Astrocyte (in vitro differentiated cells and primary cell): ENCODE results near the gene GORASP2. TPM values are rescaled to one million over a fixed set of nuclear protein-coding genes. Genes with fewer than 3 reads are reported as not detected.

Experiments used
- DNase-seq: peaks from one replicate; pipeline ENCODE4 v3.0.0-alpha.2; 2010; ENCODE audit warnings: low read depth
- FAIRE-seq: peaks from 2 replicates; lab custom pipeline; 2011; peaks lifted over from hg19 to GRCh38; lab: Jason Lieb, UNC
- H2AFZ ChIP-seq: 2 replicates; pipeline ENCODE4 v1.6.0; 2012; ENCODE audit warnings: low read depth, low read length, inconsistent platforms
- H3K27ac ChIP-seq: 2 replicates; pipeline ENCODE4 v1.5.1; 2011; ENCODE audit warnings: low read depth, low read length, inconsistent platforms
- H3K27me3 ChIP-seq: 2 replicates; pipeline ENCODE4 v1.6.0; 2011; ENCODE audit warnings: low read length, inconsistent platforms; ENCODE audit not compliant: insufficient read depth
- H3K36me3 ChIP-seq: 2 replicates; pipeline ENCODE4 v1.5.1; 2011; ENCODE audit warnings: low read length, inconsistent platforms; ENCODE audit not compliant: insufficient read depth
- H3K4me1 ChIP-seq: 2 replicates; pipeline ENCODE4 v1.5.1; 2011; ENCODE audit warnings: low read length, inconsistent platforms; ENCODE audit not compliant: insufficient read depth
- H3K4me2 ChIP-seq: 2 replicates; pipeline ENCODE4 v1.6.0; 2012; ENCODE audit warnings: low read length, inconsistent platforms
- H3K4me3 ChIP-seq: 2 replicates; pipeline ENCODE4 v1.5.1; 2011; ENCODE audit warnings: low read depth, mild to moderate bottlenecking, low read length, inconsistent platforms; ENCODE audit not compliant: insufficient read depth
- H3K79me2 ChIP-seq: 2 replicates; pipeline ENCODE4 v1.6.0; 2012; ENCODE audit warnings: mild to moderate bottlenecking, low read length, inconsistent platforms; ENCODE audit not compliant: insufficient read depth
- H3K9ac ChIP-seq: 2 replicates; pipeline ENCODE4 v1.6.0; 2012; ENCODE audit warnings: mild to moderate bottlenecking, low read length, inconsistent platforms
- H3K9me3 ChIP-seq: 2 replicates; pipeline ENCODE4 v1.5.1; 2012; ENCODE audit warnings: low read depth, mild to moderate bottlenecking, low read length, inconsistent platforms; ENCODE audit not compliant: insufficient read depth
- H4K20me1 ChIP-seq: 2 replicates; pipeline ENCODE4 v1.6.0; 2012; ENCODE audit warnings: low read length, inconsistent platforms; ENCODE audit not compliant: insufficient read depth
- H3K27ac Mint-ChIP-seq: one replicate; pipeline ENCODE4 v1.8.0; 2021; ENCODE audit warnings: mild to moderate bottlenecking, mixed read lengths; ENCODE audit not compliant: unreplicated experiment
- H3K27me3 Mint-ChIP-seq: one replicate; pipeline ENCODE4 v1.8.0; 2021; ENCODE audit warnings: low read depth, mixed read lengths; ENCODE audit not compliant: unreplicated experiment
- H3K36me3 Mint-ChIP-seq: one replicate; pipeline ENCODE4 v1.8.0; 2021; ENCODE audit warnings: low read depth, mixed read lengths; ENCODE audit not compliant: unreplicated experiment
- H3K4me1 Mint-ChIP-seq: one replicate; pipeline ENCODE4 v1.8.0; 2021; ENCODE audit warnings: low read depth, mixed read lengths; ENCODE audit not compliant: unreplicated experiment
- H3K4me3 Mint-ChIP-seq: one replicate; pipeline ENCODE4 v1.8.0; 2021; ENCODE audit warnings: mild to moderate bottlenecking, moderate library complexity, mixed read lengths; ENCODE audit not compliant: unreplicated experiment
- H3K9me3 Mint-ChIP-seq: one replicate; pipeline ENCODE4 v1.8.0; 2021; ENCODE audit warnings: mild to moderate bottlenecking, mixed read lengths; ENCODE audit not compliant: unreplicated experiment
- EZH2 ChIP-seq: IDR thresholded peaks from 2 replicates; pipeline ENCODE4 v1.6.1; 2012; ENCODE audit warnings: mild to moderate bottlenecking, low read length, inconsistent platforms; ENCODE audit not compliant: insufficient read depth
- total RNA-seq: library from RNA; stranded (reverse); gene quantifications from 2 replicates; pipeline ENCODE4 v1.2.1, GENCODE V29; 2021
- TF ChIP-seq, protein P1 (sequence below): IDR thresholded peaks from 2 replicates; pipeline ENCODE4 v1.5.1; 2011; ENCODE audit warnings: low read depth, mild to moderate bottlenecking, inconsistent platforms, low read length, moderate library complexity; ENCODE audit not compliant: insufficient read depth

GORASP2 gene
- total RNA-seq, 1 donor from 2014 or later, result 116 TPM

DNA sequence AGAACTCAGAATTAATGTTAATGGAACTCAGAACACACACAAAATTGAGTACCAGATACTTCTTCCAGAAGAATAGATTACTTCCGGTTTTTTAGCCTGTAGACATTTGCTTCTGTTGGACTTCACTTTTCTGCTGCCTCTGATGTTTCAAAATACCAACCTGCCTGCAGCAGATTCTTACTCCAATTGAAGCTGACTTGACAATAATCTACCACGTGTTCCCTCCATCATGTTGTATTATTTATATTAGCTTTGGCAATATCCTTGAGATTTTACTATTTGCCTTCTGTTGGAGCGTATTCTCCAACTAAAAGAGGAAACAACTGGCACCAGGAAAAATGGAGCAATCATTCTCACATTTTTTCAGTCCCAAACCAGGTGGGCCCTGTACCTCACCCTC lies 3.1 kb upstream of the GORASP2 start:
- peaks cover 12% of the 10 kb centered on the region for H4K20me1 ChIP-seq
- Mint-ChIP-seq H3K27me3 (no peaks in the 10 kb centered on the region), H3K27ac (no peak overlapping the region), H3K9me3 (peaks cover 6% of the 10 kb centered on the region), H3K4me3 (no peak overlapping the region), H3K36me3 (no peaks in the 10 kb centered on the region), H3K4me1 (no peaks in the 10 kb centered on the region)
- peaks cover 19% of the 10 kb centered on the region for H3K79me2 ChIP-seq
- peaks cover 8% of the 10 kb centered on the region for H3K4me1 ChIP-seq
- FAIRE-seq (no peak), DNase-seq (no peak)
- no peak overlapping the region for H3K4me3 ChIP-seq
- no peaks in the 10 kb centered on the region for H3K36me3 ChIP-seq
- H2AFZ ChIP-seq, result no peak overlapping the region
- no peak overlapping the region for H3K9ac ChIP-seq
- H3K4me2 ChIP-seq, result no peak overlapping the region
- TF ChIP-seq EZH2, result no peak
- TF ChIP-seq, protein P1, sequence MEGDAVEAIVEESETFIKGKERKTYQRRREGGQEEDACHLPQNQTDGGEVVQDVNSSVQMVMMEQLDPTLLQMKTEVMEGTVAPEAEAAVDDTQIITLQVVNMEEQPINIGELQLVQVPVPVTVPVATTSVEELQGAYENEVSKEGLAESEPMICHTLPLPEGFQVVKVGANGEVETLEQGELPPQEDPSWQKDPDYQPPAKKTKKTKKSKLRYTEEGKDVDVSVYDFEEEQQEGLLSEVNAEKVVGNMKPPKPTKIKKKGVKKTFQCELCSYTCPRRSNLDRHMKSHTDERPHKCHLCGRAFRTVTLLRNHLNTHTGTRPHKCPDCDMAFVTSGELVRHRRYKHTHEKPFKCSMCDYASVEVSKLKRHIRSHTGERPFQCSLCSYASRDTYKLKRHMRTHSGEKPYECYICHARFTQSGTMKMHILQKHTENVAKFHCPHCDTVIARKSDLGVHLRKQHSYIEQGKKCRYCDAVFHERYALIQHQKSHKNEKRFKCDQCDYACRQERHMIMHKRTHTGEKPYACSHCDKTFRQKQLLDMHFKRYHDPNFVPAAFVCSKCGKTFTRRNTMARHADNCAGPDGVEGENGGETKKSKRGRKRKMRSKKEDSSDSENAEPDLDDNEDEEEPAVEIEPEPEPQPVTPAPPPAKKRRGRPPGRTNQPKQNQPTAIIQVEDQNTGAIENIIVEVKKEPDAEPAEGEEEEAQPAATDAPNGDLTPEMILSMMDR, result no peak
- no peak overlapping the region for H3K27ac ChIP-seq
- H3K27me3 ChIP-seq, result no peaks in the 10 kb centered on the region
- H3K9me3 ChIP-seq, result peaks cover 14% of the 10 kb centered on the region

DNA sequence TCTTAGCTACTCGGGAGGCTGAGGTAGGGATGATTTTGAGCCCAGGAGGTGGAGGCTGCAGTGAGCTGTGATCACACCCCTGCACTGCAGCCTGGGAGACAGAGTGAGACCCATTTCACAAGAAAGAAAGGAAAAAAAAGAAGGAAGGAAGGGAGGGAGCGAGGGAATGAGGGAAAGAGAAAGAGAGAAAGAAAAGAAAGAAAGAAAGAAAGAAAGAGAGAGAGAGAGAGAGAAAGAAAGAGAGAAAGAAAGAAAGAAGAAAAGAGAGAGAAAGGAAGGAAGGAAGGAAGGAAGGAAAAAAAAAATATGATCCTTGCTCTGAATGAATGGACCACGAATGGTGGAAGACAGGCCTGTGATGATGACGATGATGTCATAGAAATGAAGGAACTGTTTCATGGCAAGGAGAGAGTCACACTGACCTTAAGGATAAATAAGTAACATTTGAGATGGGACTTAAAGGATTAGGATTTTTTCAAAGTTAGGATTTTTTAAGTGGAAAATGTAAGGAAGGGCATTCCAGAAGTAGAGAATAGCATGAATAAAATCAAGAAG lies 2.2 kb upstream of the GORASP2 start:
- no peaks in the 10 kb centered on the region for H3K27me3 Mint-ChIP-seq
- Histone ChIP-seq H3K9me3 (peaks cover 14% of the 10 kb centered on the region), H3K27ac (no peak overlapping the region), H3K9ac (no peak overlapping the region), H3K27me3 (no peaks in the 10 kb centered on the region), H4K20me1 (peaks cover 21% of the 10 kb centered on the region), H3K4me2 (no peak overlapping the region), H2AFZ (no peak overlapping the region), H3K4me1 (peaks cover 12% of the 10 kb centered on the region), H3K36me3 (no peaks in the 10 kb centered on the region), H3K79me2 (peaks cover 28% of the 10 kb centered on the region), H3K4me3 (no peak overlapping the region)
- FAIRE-seq, result no peak
- no peak overlapping the region for H3K27ac Mint-ChIP-seq
- no peak for DNase-seq
- H3K9me3 Mint-ChIP-seq, result peaks cover 6% of the 10 kb centered on the region
- H3K4me3 Mint-ChIP-seq, result no peak overlapping the region
- H3K36me3 Mint-ChIP-seq, result no peaks in the 10 kb centered on the region
- peaks cover 3% of the 10 kb centered on the region for H3K4me1 Mint-ChIP-seq
- TF ChIP-seq EZH2, result no peak
- TF ChIP-seq, protein P1, result no peak

DNA sequence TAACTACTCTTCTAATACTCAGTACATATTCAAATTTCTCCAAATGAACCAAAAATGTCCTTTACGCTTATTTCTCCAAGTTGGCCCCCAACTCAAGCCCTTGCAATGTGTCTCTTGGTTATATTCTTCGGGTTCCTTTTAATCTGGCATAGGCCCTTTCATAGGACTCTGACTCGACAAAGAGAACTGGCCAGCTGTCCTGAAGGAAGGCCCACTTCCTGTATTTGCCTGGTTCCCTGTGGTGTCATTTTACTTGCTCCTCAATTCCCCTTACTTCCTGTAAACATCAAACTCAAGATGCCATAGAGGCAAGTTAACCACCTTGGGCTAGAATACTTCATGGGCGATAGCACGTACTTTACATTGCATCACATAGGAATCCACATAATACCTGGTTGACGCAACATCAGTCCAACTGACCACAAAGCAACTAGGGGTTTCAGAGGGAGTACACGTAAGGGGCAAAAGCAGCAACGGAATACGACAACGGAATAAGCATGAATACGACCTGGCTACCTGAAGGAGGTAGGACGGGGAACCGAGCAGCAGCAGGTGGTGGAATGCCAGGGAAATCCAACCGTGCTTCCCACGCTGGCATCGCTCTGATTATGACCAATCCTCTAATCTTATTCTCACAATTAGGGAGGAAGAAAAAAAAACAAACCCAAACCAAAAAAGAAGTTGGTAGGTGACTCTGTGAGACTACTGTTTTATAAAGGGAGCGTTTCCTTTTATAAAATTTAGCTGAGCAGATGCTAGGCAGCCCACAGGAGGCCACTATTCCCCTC lies 823 bp upstream of the GORASP2 start:
- peak overlapping the region; percentile 96 for H3K27ac ChIP-seq
- no peaks in the 10 kb centered on the region for H3K27me3 Mint-ChIP-seq
- H3K4me3 ChIP-seq, result peak overlapping the region; percentile 49
- H3K36me3 ChIP-seq, result no peaks in the 10 kb centered on the region
- peaks cover 35% of the 10 kb centered on the region for H4K20me1 ChIP-seq
- H3K4me1 ChIP-seq, result peaks cover 12% of the 10 kb centered on the region
- FAIRE-seq (no peak), DNase-seq (peak; percentile 11)
- peaks cover 4% of the 10 kb centered on the region for H3K9me3 Mint-ChIP-seq
- H3K27me3 ChIP-seq, result no peaks in the 10 kb centered on the region
- peaks cover 6% of the 10 kb centered on the region for H3K4me1 Mint-ChIP-seq
- peak overlapping the region; percentile 85 for H2AFZ ChIP-seq
- peaks cover 13% of the 10 kb centered on the region for H3K9me3 ChIP-seq
- TF ChIP-seq, protein P1, result no peak
- no peak for TF ChIP-seq EZH2
- peak overlapping the region; percentile 73 for H3K9ac ChIP-seq
- peak overlapping the region; percentile 82 for H3K4me3 Mint-ChIP-seq
- peaks cover 42% of the 10 kb centered on the region for H3K79me2 ChIP-seq
- peak overlapping the region; percentile 93 for H3K4me2 ChIP-seq
- no peaks in the 10 kb centered on the region for H3K36me3 Mint-ChIP-seq
- peak overlapping the region; percentile 56 for H3K27ac Mint-ChIP-seq
